ENCODE measurements around the gene MTFP1.
"Not testable (repeated sequence)": the region's sequence is repeated elsewhere in the genome, so short reads cannot be mapped to it uniquely, and the experiment has no call there.

Gene MTFP1

DNA sequence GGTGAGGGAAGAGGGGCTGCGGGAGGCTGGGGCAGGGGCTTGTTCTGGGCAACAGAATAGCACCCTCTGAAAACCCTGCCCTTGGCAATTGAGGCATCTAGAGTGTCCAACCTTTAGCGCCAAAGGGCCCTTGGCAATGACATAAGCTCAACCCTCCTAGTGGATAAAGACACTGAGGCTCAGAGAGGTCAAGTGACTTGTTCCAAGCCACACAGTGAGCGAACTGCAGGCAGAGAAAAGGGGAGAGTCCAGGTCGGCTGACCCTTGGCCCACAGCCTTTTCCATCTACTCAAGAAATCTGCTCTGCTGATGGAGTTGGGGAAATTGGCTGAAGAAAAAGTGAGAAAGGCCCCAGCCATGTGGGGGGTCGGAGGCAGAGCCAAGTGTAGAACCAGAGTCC lies 25.9 kb upstream of the MTFP1 start:
- H2AFZ ChIP-seq (ENCODE audit: low read length) = no peak overlapping the region
- H4K20me1 ChIP-seq (ENCODE audit: insufficient read depth, low read length, poor library complexity, severe bottlenecking) = peaks cover 7% of the 10 kb centered on the region
- H3K36me3 ChIP-seq (ENCODE audit: insufficient read depth, low read length) = no peaks in the 10 kb centered on the region
- H3K4me1 ChIP-seq (ENCODE audit: insufficient read depth, low read length, poor library complexity, severe bottlenecking) = peaks cover 31% of the 10 kb centered on the region
- H3F3A ChIP-seq (ENCODE audit: low read depth) = no peaks in the 10 kb centered on the region
- H3K4me2 ChIP-seq (ENCODE audit: low read depth, low read length, poor library complexity, severe bottlenecking) = peak overlapping the region; percentile 98
- no peaks in the 10 kb centered on the region for H3K27me3 ChIP-seq (ENCODE audit: insufficient read depth, low read length, poor library complexity, severe bottlenecking)
- no peak overlapping the region for H3K9ac ChIP-seq (ENCODE audit: low read depth, low read length, poor library complexity, severe bottlenecking)
- H3K9me2 ChIP-seq (replicated peaks; ENCODE audit: low read depth, low read length) = no peaks in the 10 kb centered on the region
- TF ChIP-seq EZH2phosphoT487 (IDR thresholded peaks at IDR 0.05; ENCODE audit: borderline replicate concordance) = no peak
- TF ChIP-seq, protein P1, sequence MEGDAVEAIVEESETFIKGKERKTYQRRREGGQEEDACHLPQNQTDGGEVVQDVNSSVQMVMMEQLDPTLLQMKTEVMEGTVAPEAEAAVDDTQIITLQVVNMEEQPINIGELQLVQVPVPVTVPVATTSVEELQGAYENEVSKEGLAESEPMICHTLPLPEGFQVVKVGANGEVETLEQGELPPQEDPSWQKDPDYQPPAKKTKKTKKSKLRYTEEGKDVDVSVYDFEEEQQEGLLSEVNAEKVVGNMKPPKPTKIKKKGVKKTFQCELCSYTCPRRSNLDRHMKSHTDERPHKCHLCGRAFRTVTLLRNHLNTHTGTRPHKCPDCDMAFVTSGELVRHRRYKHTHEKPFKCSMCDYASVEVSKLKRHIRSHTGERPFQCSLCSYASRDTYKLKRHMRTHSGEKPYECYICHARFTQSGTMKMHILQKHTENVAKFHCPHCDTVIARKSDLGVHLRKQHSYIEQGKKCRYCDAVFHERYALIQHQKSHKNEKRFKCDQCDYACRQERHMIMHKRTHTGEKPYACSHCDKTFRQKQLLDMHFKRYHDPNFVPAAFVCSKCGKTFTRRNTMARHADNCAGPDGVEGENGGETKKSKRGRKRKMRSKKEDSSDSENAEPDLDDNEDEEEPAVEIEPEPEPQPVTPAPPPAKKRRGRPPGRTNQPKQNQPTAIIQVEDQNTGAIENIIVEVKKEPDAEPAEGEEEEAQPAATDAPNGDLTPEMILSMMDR (conservative IDR thresholded peaks at IDR 0.05; ENCODE audit: low read length) = no peak
- no peaks in the 10 kb centered on the region for H3K9me3 ChIP-seq (ENCODE audit: insufficient read depth, low read depth, low read length)
- H3K79me2 ChIP-seq (ENCODE audit: insufficient read depth, low read length) = peaks cover 34% of the 10 kb centered on the region
- no peak overlapping the region for H3K4me3 ChIP-seq (ENCODE audit: low read length, poor library complexity, severe bottlenecking)

DNA sequence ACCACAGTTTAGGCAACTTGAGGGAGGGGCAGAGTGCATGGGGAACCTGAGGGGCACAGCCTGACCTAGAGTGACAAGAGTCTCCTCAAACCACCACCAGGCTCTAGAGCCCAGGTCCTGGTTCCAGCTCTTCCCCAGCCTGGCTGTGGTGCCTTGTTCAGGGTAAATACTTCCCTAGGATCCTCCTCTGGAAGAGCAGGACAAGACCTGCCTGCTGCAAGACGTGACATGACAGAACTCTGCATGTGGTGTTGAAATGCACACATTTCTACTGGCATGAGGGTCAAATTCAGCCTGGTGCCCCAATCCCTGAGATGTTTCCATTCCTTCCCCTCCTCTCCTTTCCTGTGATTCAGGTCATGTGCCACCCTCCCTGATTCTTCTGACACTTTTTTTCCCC lies 25.4 kb upstream of the MTFP1 start:
- H4K20me1 ChIP-seq (ENCODE audit: insufficient read depth, low read length, poor library complexity, severe bottlenecking) = peaks cover 10% of the 10 kb centered on the region
- no peak overlapping the region for H3K4me3 ChIP-seq (ENCODE audit: low read length, poor library complexity, severe bottlenecking)
- H3K9me2 ChIP-seq (replicated peaks; ENCODE audit: low read depth, low read length) = no peaks in the 10 kb centered on the region
- H3K79me2 ChIP-seq (ENCODE audit: insufficient read depth, low read length) = peaks cover 34% of the 10 kb centered on the region
- H3K4me1 ChIP-seq (ENCODE audit: insufficient read depth, low read length, poor library complexity, severe bottlenecking) = peaks cover 31% of the 10 kb centered on the region
- H3K27me3 ChIP-seq (ENCODE audit: insufficient read depth, low read length, poor library complexity, severe bottlenecking) = no peaks in the 10 kb centered on the region
- no peaks in the 10 kb centered on the region for H3F3A ChIP-seq (ENCODE audit: low read depth)
- H3K36me3 ChIP-seq (ENCODE audit: insufficient read depth, low read length) = no peaks in the 10 kb centered on the region
- H3K4me2 ChIP-seq (ENCODE audit: low read depth, low read length, poor library complexity, severe bottlenecking) = peak overlapping the region; percentile 98
- H3K9me3 ChIP-seq (ENCODE audit: insufficient read depth, low read depth, low read length) = no peaks in the 10 kb centered on the region
- no peak overlapping the region for H2AFZ ChIP-seq (ENCODE audit: low read length)
- TF ChIP-seq EZH2phosphoT487 (IDR thresholded peaks at IDR 0.05; ENCODE audit: borderline replicate concordance) = no peak
- TF ChIP-seq, protein P1 (conservative IDR thresholded peaks at IDR 0.05; ENCODE audit: low read length) = no peak
- H3K9ac ChIP-seq (ENCODE audit: low read depth, low read length, poor library complexity, severe bottlenecking) = no peak overlapping the region

DNA sequence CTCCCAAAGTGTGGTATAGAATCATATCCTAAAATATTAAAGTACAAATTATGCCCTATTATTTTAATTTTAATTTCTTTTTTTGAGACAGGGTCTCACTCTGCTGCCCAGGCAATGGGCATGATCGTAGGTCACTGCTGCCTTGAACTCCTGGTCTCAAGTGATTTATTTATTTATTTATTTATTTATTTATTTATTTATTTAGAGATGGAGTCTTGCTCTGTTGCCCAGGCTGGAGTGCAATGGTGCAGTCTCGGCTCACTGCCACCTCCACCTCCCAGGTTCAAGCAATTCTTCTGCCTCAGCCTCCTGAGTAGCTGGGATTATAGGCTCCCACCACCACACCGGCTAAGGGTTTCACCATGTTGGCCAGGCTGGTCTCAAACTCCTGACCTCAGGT lies 24.5 kb upstream of the MTFP1 start:
- peaks cover 32% of the 10 kb centered on the region for H3K79me2 ChIP-seq (ENCODE audit: insufficient read depth, low read length)
- not testable (repeated sequence) for H3K27me3 ChIP-seq (ENCODE audit: insufficient read depth, low read length, poor library complexity, severe bottlenecking)

DNA sequence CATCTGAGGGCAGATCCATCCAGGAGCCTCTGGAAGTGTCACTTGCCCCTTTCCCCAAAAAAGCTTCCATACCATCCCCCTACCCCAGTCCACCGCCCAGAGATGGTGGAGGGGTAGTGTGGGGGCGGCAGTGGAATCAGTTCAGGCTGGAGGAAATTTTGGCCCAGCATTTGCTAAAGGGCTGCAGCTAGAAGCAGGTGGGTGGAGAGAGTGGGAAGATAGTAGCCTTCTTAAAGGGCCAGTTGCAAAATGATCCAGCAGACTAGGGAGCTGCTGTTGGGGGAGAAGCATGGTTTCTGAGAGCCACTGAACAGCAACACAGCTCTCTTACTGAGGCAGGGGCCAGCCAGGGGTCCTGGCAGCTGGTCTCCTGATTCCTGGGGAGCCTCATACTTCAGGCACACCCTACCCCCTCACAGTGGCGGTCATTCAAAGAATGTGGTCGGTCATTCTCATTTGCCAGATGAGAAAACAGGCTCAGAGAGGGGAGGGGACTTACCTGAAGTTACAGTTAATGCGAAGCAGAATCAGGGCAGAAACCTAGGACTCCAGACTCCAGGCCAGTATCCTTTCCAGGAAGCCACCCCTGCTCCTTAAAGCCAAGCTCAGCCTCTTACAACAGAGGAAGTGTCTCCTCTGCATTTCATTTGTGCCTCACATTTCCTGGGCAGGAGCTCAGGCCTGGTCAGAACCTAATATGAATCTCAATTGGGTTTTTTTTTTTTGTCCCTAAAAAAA lies 23.4 kb upstream of the MTFP1 start:
- Histone ChIP-seq H3K4me1 (ENCODE audit: insufficient read depth, low read length, poor library complexity, severe bottlenecking) (peaks cover 25% of the 10 kb centered on the region), H3K9me3 (ENCODE audit: insufficient read depth, low read depth, low read length) (no peaks in the 10 kb centered on the region), H3K79me2 (ENCODE audit: insufficient read depth, low read length) (peaks cover 28% of the 10 kb centered on the region), H3F3A (ENCODE audit: low read depth) (no peaks in the 10 kb centered on the region), H3K9me2 (replicated peaks; ENCODE audit: low read depth, low read length) (no peaks in the 10 kb centered on the region), H3K36me3 (ENCODE audit: insufficient read depth, low read length) (peaks cover 11% of the 10 kb centered on the region; the same call in 1 of the 2 replicates), H3K27me3 (ENCODE audit: insufficient read depth, low read length, poor library complexity, severe bottlenecking) (no peaks in the 10 kb centered on the region), H2AFZ (ENCODE audit: low read length) (no peak overlapping the region), H3K4me3 (ENCODE audit: low read length, poor library complexity, severe bottlenecking) (no peak overlapping the region), H4K20me1 (ENCODE audit: insufficient read depth, low read length, poor library complexity, severe bottlenecking) (peaks cover 12% of the 10 kb centered on the region), H3K9ac (ENCODE audit: low read depth, low read length, poor library complexity, severe bottlenecking) (no peak overlapping the region), H3K4me2 (ENCODE audit: low read depth, low read length, poor library complexity, severe bottlenecking) (peak overlapping the region; percentile 25)
- TF ChIP-seq, protein P1 (conservative IDR thresholded peaks at IDR 0.05; ENCODE audit: low read length) = no peak
- no peak for TF ChIP-seq EZH2phosphoT487 (IDR thresholded peaks at IDR 0.05; ENCODE audit: borderline replicate concordance)

More for the DNA sequence above, 24.5 kb upstream of the MTFP1 start:
- H2AFZ ChIP-seq (ENCODE audit: low read length); H3K4me2 ChIP-seq (ENCODE audit: low read depth, low read length, poor library complexity, severe bottlenecking); H3K36me3 ChIP-seq (ENCODE audit: insufficient read depth, low read length); H3F3A ChIP-seq (ENCODE audit: low read depth); H3K9me3 ChIP-seq (ENCODE audit: insufficient read depth, low read depth, low read length); H3K9me2 ChIP-seq (replicated peaks; ENCODE audit: low read depth, low read length); H3K9ac ChIP-seq (ENCODE audit: low read depth, low read length, poor library complexity, severe bottlenecking); H3K4me3 ChIP-seq (ENCODE audit: low read length, poor library complexity, severe bottlenecking): not testable (repeated sequence)
- Histone ChIP-seq H4K20me1 (ENCODE audit: insufficient read depth, low read length, poor library complexity, severe bottlenecking) (peaks cover 12% of the 10 kb centered on the region), H3K4me1 (ENCODE audit: insufficient read depth, low read length, poor library complexity, severe bottlenecking) (peaks cover 31% of the 10 kb centered on the region)

DNA sequence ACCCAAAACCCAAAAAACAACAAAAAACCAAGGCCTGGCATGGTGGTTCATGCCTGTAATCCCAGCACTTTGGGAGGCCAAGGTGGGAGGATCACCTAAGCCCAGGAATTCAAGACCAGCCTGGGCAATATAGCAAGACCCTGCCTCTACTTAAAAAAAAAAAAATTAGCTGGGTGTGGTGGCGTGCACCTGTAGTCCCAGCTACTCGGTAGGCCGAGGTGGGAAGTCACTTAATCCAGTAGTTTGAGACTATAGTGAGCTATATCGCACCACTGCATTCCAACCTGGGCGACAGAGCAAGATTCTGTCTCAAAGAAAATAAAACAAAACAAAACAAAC lies 22.8 kb upstream of the MTFP1 start:
- not testable (repeated sequence) for H3F3A ChIP-seq (ENCODE audit: low read depth); H3K9ac ChIP-seq (ENCODE audit: low read depth, low read length, poor library complexity, severe bottlenecking); H3K27me3 ChIP-seq (ENCODE audit: insufficient read depth, low read length, poor library complexity, severe bottlenecking); H3K9me3 ChIP-seq (ENCODE audit: insufficient read depth, low read depth, low read length); H3K9me2 ChIP-seq (replicated peaks; ENCODE audit: low read depth, low read length); H2AFZ ChIP-seq (ENCODE audit: low read length); H3K4me3 ChIP-seq (ENCODE audit: low read length, poor library complexity, severe bottlenecking)
- peaks cover 19% of the 10 kb centered on the region for H3K4me1 ChIP-seq (ENCODE audit: insufficient read depth, low read length, poor library complexity, severe bottlenecking)
- H3K4me2 ChIP-seq (ENCODE audit: low read depth, low read length, poor library complexity, severe bottlenecking) = peak overlapping the region; percentile 17
- peaks cover 10% of the 10 kb centered on the region for H4K20me1 ChIP-seq (ENCODE audit: insufficient read depth, low read length, poor library complexity, severe bottlenecking)
- peaks cover 23% of the 10 kb centered on the region for H3K79me2 ChIP-seq (ENCODE audit: insufficient read depth, low read length)
- peaks cover 14% of the 10 kb centered on the region; the same call in 1 of the 2 replicates for H3K36me3 ChIP-seq (ENCODE audit: insufficient read depth, low read length)
